ENCODE results near the gene VWF.

The VWF gene

DNA sequence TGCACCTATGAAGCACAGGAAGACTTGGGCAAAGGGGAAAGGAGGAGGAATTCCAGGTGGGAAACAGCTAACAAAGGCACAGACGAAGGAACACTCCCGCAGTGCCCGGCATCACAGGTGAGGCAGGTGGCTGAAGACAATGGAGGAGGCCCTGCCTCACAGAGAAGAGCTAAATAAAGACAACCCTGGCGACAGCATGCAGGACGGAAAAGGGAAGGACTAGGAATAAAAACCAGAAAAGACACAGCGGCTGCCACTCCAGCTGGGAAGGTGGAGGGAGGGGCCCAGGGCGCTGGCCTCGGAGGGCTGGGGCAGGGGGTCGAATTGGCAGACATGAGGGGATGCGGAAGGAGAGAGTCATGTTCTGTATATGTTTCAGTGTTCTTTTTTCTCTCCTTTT, 136.4 kb downstream of the VWF start:
- Histone ChIP-seq H3K9ac (ENCODE audit: low read length in 5 of 5) (no peak overlapping the region), H3K4me1 (ENCODE audit: control insufficient read depth in 5 of 5, insufficient read depth in 5 of 5, low read length in 5 of 5) (peaks cover 0 to 2% (median 0%) of the 10 kb centered on the region in 5 donors), H3K27ac (ENCODE audit: low read depth, low read length) (no peak overlapping the region), H3K9me3 (ENCODE audit: control insufficient read depth in 5 of 5, low read length in 5 of 5) (no peaks in the 10 kb centered on the region), H3K36me3 (ENCODE audit: control insufficient read depth in 5 of 5, insufficient read depth in 5 of 5, low read length in 5 of 5) (peaks cover 0 to 55% (median 36%) of the 10 kb centered on the region in 5 donors), H3K27me3 (ENCODE audit: control insufficient read depth in 5 of 5, insufficient read depth in 4 of 5, low read length in 5 of 5) (peaks cover 0 to 1% (median 0%) of the 10 kb centered on the region in 5 donors), H3K4me3 (ENCODE audit: low read depth in 1 of 5, low read length in 5 of 5) (no peak overlapping the region)

DNA sequence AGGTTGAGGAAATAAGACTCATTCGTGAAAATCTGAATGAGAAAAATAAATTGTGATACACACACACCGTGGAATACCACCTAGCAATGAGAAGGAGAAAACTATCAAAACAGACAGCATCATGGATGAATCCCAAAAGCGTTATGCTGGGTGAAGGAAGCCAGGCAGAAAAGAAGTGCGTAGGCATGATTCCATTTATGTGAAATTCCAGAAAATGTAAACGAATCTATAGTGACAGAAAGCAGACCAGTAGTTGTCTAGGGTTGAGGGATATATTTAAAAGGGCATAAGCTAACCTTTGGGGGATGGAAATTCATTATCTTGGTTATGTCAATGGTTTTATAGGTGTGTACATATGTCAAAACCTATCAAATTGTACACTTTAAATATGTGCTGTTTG, 136.9 kb downstream of the VWF start:
- Histone ChIP-seq H3K9ac (ENCODE audit: low read length in 5 of 5) (no peak overlapping the region), H3K9me3 (ENCODE audit: control insufficient read depth in 5 of 5, low read length in 5 of 5) (no peaks in the 10 kb centered on the region), H3K4me3 (ENCODE audit: low read depth in 1 of 5, low read length in 5 of 5) (no peak overlapping the region), H3K36me3 (ENCODE audit: control insufficient read depth in 5 of 5, insufficient read depth in 5 of 5, low read length in 5 of 5) (peaks cover 0 to 55% (median 36%) of the 10 kb centered on the region in 5 donors), H3K4me1 (ENCODE audit: control insufficient read depth in 5 of 5, insufficient read depth in 5 of 5, low read length in 5 of 5) (peaks cover 0 to 2% (median 0%) of the 10 kb centered on the region in 5 donors), H3K27me3 (ENCODE audit: control insufficient read depth in 5 of 5, insufficient read depth in 4 of 5, low read length in 5 of 5) (peaks cover 0 to 6% (median 0%) of the 10 kb centered on the region in 5 donors), H3K27ac (ENCODE audit: low read depth, low read length) (no peak overlapping the region)

DNA sequence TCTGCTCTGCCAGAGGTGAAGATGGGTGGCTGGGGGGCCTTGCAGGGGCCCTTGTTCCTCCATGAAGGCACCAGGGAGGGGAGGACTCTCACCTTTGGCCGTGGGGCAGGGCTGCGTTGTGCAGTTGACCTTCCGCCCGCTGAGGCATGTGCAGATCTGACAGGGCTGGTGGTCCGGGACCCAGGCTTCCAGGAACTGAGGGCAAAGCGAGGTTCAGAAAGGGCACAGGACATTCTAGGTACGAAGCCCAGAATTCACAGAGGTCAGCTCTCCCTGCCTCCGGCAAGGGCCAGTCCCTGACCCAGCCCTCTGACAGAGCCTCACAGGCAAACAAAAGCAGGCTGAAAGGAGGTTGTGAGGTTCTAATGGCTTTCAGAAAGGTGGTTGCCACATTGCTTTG, 139.0 kb downstream of the VWF start:
- Histone ChIP-seq H3K27me3 (ENCODE audit: control insufficient read depth in 5 of 5, insufficient read depth in 4 of 5, low read length in 5 of 5) (peaks cover 0 to 6% (median 3%) of the 10 kb centered on the region in 5 donors), H3K9ac (ENCODE audit: low read length in 5 of 5) (no peak overlapping the region), H3K4me1 (ENCODE audit: control insufficient read depth in 5 of 5, insufficient read depth in 5 of 5, low read length in 5 of 5) (peaks cover 0 to 2% (median 0%) of the 10 kb centered on the region in 5 donors), H3K4me3 (ENCODE audit: low read depth in 1 of 5, low read length in 5 of 5) (no peak overlapping the region), H3K36me3 (ENCODE audit: control insufficient read depth in 5 of 5, insufficient read depth in 5 of 5, low read length in 5 of 5) (peaks cover 0 to 63% (median 45%) of the 10 kb centered on the region in 5 donors), H3K9me3 (ENCODE audit: control insufficient read depth in 5 of 5, low read length in 5 of 5) (no peaks in the 10 kb centered on the region), H3K27ac (ENCODE audit: low read depth, low read length) (no peak overlapping the region)

DNA sequence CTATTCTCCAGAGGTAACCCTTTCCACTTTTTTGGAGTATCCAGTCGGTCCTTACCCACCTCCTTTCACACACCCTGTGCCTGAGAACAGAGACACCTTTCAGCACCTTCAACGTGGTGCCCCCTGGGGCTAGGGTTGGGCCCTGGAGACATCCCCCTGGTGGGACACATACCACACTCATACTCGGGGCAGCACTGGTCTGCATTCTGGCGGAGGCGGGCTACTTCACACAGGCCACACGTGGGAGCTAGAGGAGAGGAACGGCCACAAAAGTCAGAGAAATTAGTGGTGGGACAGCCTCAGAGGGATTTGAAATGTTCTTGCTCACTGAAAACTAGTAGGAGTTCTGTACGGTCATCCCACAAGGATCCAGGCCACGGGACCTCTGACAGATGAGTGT, 139.6 kb downstream of the VWF start:
- peaks cover 0 to 59% (median 41%) of the 10 kb centered on the region in 5 donors for H3K36me3 ChIP-seq (ENCODE audit: control insufficient read depth in 5 of 5, insufficient read depth in 5 of 5, low read length in 5 of 5)
- no peak overlapping the region for H3K9ac ChIP-seq (ENCODE audit: low read length in 5 of 5)
- peaks cover 0 to 2% (median 0%) of the 10 kb centered on the region in 5 donors for H3K4me1 ChIP-seq (ENCODE audit: control insufficient read depth in 5 of 5, insufficient read depth in 5 of 5, low read length in 5 of 5)
- H3K27ac ChIP-seq (ENCODE audit: low read depth, low read length), result no peak overlapping the region
- no peaks in the 10 kb centered on the region for H3K9me3 ChIP-seq (ENCODE audit: control insufficient read depth in 5 of 5, low read length in 5 of 5)
- H3K27me3 ChIP-seq (ENCODE audit: control insufficient read depth in 5 of 5, insufficient read depth in 4 of 5, low read length in 5 of 5), result peaks cover 0 to 6% (median 3%) of the 10 kb centered on the region in 5 donors
- no peak overlapping the region for H3K4me3 ChIP-seq (ENCODE audit: low read depth in 1 of 5, low read length in 5 of 5)

DNA sequence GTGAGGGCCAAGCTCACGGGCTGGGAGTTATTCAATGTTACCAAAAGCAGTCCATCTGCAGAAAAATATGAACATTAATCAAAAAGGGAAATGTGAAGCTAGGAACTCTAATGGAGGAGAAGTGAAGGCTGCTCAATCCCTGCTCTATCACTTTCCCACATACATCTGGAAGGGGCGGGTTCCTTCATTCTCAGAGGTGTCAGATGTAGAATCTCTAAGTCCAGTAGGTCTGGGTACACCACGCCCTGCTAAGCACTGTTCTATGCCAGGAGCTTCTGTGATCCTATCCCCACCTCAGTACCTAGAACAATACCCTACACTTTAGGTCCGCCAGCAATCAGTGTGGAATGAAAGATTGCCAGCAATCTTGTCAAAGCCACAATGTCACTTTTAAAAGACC, 142.4 kb downstream of the VWF start:
- no peak overlapping the region for H3K4me3 ChIP-seq (ENCODE audit: low read depth in 1 of 5, low read length in 5 of 5)
- peaks cover 0 to 1% (median 0%) of the 10 kb centered on the region in 5 donors for H3K4me1 ChIP-seq (ENCODE audit: control insufficient read depth in 5 of 5, insufficient read depth in 5 of 5, low read length in 5 of 5)
- no peak overlapping the region for H3K27ac ChIP-seq (ENCODE audit: low read depth, low read length)
- no peak overlapping the region for H3K9ac ChIP-seq (ENCODE audit: low read length in 5 of 5)
- peaks cover 0 to 6% (median 3%) of the 10 kb centered on the region in 5 donors for H3K27me3 ChIP-seq (ENCODE audit: control insufficient read depth in 5 of 5, insufficient read depth in 4 of 5, low read length in 5 of 5)
- H3K9me3 ChIP-seq (ENCODE audit: control insufficient read depth in 5 of 5, low read length in 5 of 5), result no peaks in the 10 kb centered on the region
- peaks cover 0 to 51% (median 35%) of the 10 kb centered on the region in 5 donors for H3K36me3 ChIP-seq (ENCODE audit: control insufficient read depth in 5 of 5, insufficient read depth in 5 of 5, low read length in 5 of 5)

DNA sequence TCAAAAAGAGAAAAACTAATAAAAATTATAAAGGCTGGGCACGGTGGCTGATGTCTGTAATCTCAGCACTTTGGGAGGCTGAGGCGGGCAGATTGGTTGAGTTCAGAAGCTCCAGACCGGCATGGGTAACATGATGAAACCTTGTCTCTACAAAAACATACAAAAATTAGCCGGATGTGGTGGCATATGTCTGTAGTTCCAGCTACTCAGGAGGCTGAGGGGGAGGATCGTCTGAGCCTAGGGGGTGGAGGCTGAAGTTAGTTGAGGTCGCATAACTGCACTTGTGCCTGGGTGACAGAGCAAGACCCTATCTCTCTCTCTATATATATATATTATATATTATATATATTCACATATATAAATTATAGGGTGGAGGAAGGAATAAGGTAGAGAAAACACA, 146.9 kb downstream of the VWF start:
- Histone ChIP-seq H3K9ac (ENCODE audit: low read length in 5 of 5) (no peak overlapping the region), H3K4me1 (ENCODE audit: control insufficient read depth in 5 of 5, insufficient read depth in 5 of 5, low read length in 5 of 5) (peaks cover 0 to 38% (median 5%) of the 10 kb centered on the region in 5 donors), H3K9me3 (ENCODE audit: control insufficient read depth in 5 of 5, low read length in 5 of 5) (no peaks in the 10 kb centered on the region), H3K36me3 (ENCODE audit: control insufficient read depth in 5 of 5, insufficient read depth in 5 of 5, low read length in 5 of 5) (peaks cover 0 to 46% (median 36%) of the 10 kb centered on the region in 5 donors), H3K27ac (ENCODE audit: low read depth, low read length) (no peak overlapping the region), H3K4me3 (ENCODE audit: low read depth in 1 of 5, low read length in 5 of 5) (no peak overlapping the region), H3K27me3 (ENCODE audit: control insufficient read depth in 5 of 5, insufficient read depth in 4 of 5, low read length in 5 of 5) (peaks cover 0 to 12% (median 3%) of the 10 kb centered on the region in 5 donors)

DNA sequence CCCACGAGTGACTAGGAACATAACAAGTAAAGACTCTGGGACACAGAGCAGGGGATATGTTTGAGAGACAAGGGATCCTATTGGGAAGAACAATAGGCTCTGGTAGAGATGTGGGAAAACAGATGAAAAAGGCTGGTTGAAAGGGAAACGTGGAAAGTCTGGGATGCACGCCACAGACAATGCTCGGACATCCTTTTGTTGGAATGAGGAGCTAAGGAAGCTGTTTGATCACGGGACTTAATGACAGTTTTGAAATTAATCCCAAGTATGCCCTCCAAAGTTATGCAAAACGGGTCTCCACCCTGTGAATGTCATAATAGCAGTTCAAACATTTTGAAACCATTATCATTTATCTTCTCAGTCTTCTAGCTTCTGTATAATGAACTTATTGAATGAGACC, 147.8 kb downstream of the VWF start:
- no peak overlapping the region for H3K27ac ChIP-seq (ENCODE audit: low read depth, low read length)
- peaks cover 0 to 12% (median 4%) of the 10 kb centered on the region in 5 donors for H3K27me3 ChIP-seq (ENCODE audit: control insufficient read depth in 5 of 5, insufficient read depth in 4 of 5, low read length in 5 of 5)
- no peak overlapping the region for H3K4me3 ChIP-seq (ENCODE audit: low read depth in 1 of 5, low read length in 5 of 5)
- H3K9ac ChIP-seq (ENCODE audit: low read length in 5 of 5), result no peak overlapping the region
- peaks cover 0 to 38% (median 5%) of the 10 kb centered on the region in 5 donors for H3K4me1 ChIP-seq (ENCODE audit: control insufficient read depth in 5 of 5, insufficient read depth in 5 of 5, low read length in 5 of 5)
- H3K9me3 ChIP-seq (ENCODE audit: control insufficient read depth in 5 of 5, low read length in 5 of 5), result no peaks in the 10 kb centered on the region
- H3K36me3 ChIP-seq (ENCODE audit: control insufficient read depth in 5 of 5, insufficient read depth in 5 of 5, low read length in 5 of 5), result peaks cover 0 to 47% (median 33%) of the 10 kb centered on the region in 5 donors

DNA sequence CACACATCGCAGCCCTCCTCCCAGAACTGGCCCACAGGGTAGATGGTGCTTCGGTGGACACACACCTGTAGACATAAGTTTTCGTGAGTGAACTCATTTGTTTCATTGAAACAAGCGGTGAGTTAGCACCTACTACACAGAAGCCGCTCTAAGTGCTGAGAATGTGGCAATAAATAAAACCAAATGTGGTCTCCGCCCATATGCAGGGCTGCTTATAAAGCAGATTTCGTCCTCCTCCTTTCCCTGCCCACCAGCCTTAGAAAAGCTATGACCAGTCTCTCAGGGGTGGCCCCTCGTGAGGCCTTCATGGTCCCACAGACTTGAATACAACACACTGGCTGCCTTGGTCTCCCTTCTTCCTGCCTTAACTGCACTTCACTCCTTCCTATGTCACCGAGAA, 148.3 kb downstream of the VWF start:
- H3K36me3 ChIP-seq (ENCODE audit: control insufficient read depth in 5 of 5, insufficient read depth in 5 of 5, low read length in 5 of 5), result peaks cover 0 to 47% (median 36%) of the 10 kb centered on the region in 5 donors
- no peak overlapping the region for H3K27ac ChIP-seq (ENCODE audit: low read depth, low read length)
- H3K4me3 ChIP-seq (ENCODE audit: low read depth in 1 of 5, low read length in 5 of 5), result no peak overlapping the region
- peaks cover 0 to 38% (median 5%) of the 10 kb centered on the region in 5 donors for H3K4me1 ChIP-seq (ENCODE audit: control insufficient read depth in 5 of 5, insufficient read depth in 5 of 5, low read length in 5 of 5)
- no peak overlapping the region for H3K9ac ChIP-seq (ENCODE audit: low read length in 5 of 5)
- H3K9me3 ChIP-seq (ENCODE audit: control insufficient read depth in 5 of 5, low read length in 5 of 5), result no peaks in the 10 kb centered on the region
- H3K27me3 ChIP-seq (ENCODE audit: control insufficient read depth in 5 of 5, insufficient read depth in 4 of 5, low read length in 5 of 5), result peaks cover 0 to 11% (median 5%) of the 10 kb centered on the region in 5 donors

DNA sequence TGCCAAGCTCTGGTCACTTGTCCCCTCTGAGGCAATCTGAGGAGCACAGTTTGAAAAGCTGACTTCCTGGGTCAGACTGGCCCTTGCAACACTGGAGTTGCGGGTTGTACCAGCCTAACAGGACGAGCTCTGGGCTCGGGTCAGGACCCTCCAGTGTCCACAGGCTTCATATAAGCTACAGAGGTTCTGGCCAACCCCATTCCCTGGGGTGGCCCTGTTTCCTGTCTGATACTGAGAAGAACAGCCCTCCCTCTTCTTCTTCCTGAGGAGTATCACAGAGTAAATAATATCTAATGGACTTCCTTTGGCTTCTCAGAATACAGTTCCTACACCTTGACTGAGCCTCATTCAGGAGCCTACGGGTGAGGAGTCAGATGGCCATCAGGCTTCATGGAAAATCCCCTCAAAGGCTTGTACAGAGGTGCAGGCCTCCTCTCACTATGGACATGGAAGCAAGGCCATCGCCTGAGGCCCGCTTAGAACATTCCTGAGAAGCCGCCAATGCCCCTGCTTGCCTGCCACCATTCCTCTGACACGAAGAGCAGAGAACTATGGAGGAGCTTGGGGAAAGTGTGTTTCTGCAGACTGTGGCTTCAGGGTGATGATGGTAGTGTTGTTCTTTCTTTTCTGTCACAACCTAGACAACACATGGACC, 150.9 kb downstream of the VWF start:
- H3K9ac ChIP-seq (ENCODE audit: low read length in 5 of 5), result no peak overlapping the region
- H3K9me3 ChIP-seq (ENCODE audit: control insufficient read depth in 5 of 5, low read length in 5 of 5), result no peaks in the 10 kb centered on the region
- peaks cover 0 to 38% (median 5%) of the 10 kb centered on the region in 5 donors for H3K4me1 ChIP-seq (ENCODE audit: control insufficient read depth in 5 of 5, insufficient read depth in 5 of 5, low read length in 5 of 5)
- peaks cover 0 to 10% (median 5%) of the 10 kb centered on the region in 5 donors for H3K27me3 ChIP-seq (ENCODE audit: control insufficient read depth in 5 of 5, insufficient read depth in 4 of 5, low read length in 5 of 5)
- no peak overlapping the region for H3K27ac ChIP-seq (ENCODE audit: low read depth, low read length)
- peaks cover 0 to 64% (median 50%) of the 10 kb centered on the region in 5 donors for H3K36me3 ChIP-seq (ENCODE audit: control insufficient read depth in 5 of 5, insufficient read depth in 5 of 5, low read length in 5 of 5)
- no peak overlapping the region for H3K4me3 ChIP-seq (ENCODE audit: low read depth in 1 of 5, low read length in 5 of 5)

DNA sequence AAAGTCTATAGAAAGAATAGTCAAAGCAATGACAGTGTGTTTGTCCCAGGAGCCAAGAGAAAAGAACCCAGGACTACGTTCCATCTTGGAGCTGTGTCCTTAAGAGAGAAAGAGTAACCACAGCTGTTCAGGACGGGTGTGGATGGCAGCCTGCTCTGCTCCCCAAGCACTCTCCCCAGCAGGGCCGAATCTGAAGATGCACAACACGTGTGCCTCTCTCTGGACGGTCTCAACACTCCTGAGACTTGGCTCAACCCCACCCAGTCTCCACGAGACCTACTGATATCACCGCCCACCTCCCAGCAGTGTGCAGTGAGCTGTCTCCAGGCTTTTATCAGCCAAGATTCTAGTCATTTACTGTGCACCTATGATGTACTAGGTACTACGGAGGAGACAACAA, 152.1 kb downstream of the VWF start:
- Histone ChIP-seq H3K4me1 (ENCODE audit: control insufficient read depth in 5 of 5, insufficient read depth in 5 of 5, low read length in 5 of 5) (peaks cover 0 to 38% (median 5%) of the 10 kb centered on the region in 5 donors), H3K9ac (ENCODE audit: low read length in 5 of 5) (no peak overlapping the region), H3K36me3 (ENCODE audit: control insufficient read depth in 5 of 5, insufficient read depth in 5 of 5, low read length in 5 of 5) (peaks cover 0 to 72% (median 60%) of the 10 kb centered on the region in 5 donors), H3K27me3 (ENCODE audit: control insufficient read depth in 5 of 5, insufficient read depth in 4 of 5, low read length in 5 of 5) (peaks cover 0 to 10% (median 5%) of the 10 kb centered on the region in 5 donors), H3K27ac (ENCODE audit: low read depth, low read length) (no peak overlapping the region), H3K9me3 (ENCODE audit: control insufficient read depth in 5 of 5, low read length in 5 of 5) (no peaks in the 10 kb centered on the region), H3K4me3 (ENCODE audit: low read depth in 1 of 5, low read length in 5 of 5) (no peak overlapping the region)
